NCI-H774 (cell line): ENCODE measurements around the gene PSENEN.

ENCODE experiments used
- DNase-seq: peaks from one replicate; lab custom pipeline; 2025; lab: John Stamatoyannopoulos, UW

PSENEN gene

GRCh38 chr19:35773020-35773806, 27.8 kb downstream of the PSENEN start:
- DNase-seq = no peak

DNA sequence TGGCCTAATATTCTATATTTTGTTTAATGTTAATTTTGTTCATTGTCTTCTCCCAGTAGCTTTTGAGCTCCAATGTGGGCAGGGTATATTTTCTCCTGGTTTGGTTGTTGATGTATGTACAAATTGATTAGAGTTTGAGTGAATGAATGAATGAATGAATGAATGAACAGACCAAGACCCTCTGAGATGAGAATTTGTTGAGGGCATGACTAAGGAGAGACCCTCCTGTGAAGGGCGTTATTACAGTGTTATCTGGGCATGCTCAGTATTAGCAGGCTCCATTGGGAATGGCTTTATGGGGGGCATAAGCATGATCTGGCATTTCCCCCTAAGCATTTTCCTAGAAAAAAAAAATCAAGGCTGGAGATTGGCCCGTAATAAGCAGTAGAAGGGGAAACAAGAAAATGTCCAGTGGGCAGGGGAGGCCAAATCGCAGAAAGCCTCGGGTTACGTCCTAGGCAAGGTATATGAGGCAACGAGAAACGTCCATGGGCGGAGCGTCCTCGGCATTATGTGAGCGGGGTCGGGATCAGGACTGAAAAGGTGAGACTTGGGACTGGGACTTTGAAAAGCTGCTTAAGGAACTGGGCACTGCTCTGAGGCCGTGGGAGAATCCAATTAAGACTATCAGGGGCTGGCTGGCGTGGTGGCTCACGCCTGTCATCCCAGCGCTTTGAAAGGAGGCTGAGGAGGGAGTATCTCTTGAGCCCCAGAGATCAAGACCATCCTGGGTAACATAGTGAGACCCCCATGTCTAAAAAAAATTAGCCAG, 29.0 kb downstream of the PSENEN start:
- peak; percentile 3 for DNase-seq

DNA sequence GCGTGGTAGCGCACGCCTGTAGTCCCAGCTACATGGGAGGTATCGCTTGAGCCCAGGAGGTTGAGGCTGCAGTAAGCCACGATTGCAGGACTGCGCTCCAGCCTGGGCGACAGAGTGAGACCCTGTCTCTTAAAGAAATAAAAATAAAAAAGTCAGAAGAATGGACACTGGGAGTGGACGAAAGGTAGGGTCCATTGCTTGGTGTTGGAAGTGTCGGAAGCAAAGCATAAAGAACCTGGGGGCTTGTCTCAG, 29.5 kb downstream of the PSENEN start:
- no peak for DNase-seq

- DNase-seq = peak; percentile 98
Measured at GRCh38 chr19:35775298-35776101, 30.0 kb downstream of the PSENEN start, which contains the start of gene ARHGAP33. Gene ARHGAP33, plus strand, starts transcription at chr19:35775564. Its CDS starts 95 bp downstream, at chr19:35775659.

DNA sequence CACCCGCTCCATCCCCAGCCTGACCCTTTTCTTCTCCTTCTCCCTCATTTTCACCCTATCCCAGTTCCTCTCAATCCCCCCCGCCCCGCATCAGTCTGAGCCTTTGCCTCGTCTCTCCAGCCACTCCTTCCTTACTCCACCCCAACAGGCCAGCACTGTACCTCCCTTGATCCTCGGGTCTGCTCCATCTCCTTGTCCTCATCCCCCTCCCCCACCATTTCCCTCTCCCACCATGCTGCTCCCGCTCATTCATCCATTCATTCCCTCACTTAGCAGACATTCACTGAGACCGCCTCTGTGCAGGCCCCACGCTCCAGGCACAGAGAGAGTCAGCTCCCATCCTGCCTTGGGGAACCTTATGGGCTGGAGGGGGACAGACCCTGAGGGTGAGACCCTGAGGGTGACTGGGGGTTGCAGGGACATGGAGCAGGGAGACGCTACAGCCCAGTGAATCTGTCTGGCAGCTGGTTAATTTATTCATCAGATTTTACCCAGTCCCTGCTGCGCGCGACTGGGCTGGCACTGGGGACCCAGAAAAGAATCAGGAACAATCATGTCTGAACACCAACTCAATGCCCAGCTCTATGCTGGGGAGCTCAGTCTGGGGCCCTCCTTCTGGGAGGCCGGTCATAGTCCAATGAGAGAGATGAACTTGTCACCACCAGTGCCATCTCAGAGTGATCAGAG, 30.8 kb downstream of the PSENEN start:
- no peak for DNase-seq

DNA sequence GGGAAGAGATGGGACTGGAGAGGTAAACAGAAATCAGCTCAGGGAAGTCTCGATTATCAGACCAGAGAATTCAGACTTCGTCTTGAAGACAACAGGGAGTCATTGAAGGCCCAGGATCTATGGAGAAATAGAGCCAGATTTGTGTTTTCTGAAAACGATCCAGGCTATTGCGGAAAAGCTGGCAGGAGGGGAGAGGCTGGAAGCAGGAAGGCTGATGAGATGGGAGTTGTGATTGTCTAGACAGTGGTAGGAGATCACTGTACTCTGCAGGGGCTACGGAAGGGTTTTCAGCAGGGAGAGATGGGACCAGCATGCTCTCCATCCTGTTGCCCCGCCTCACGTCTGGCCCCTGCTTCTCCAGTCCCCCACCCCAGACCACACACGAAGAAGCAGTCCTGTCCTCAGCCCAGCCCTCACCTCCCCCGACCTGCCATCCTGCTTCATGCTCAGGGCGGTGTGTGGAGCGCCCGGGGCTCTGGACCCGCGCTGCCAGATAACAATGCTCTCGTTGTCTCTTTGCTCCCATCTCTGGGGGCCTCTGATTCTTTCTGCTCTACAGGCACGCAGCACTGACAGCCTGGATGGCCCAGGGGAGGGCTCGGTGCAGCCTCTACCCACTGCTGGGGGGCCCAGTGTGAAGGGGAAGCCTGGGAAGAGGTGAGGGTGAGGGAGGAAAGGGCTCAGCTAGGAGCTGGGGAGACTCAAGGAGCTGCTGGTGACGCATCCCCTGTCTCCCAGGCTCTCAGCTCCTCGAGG, 31.8 kb downstream of the PSENEN start:
- DNase-seq = no peak

DNA sequence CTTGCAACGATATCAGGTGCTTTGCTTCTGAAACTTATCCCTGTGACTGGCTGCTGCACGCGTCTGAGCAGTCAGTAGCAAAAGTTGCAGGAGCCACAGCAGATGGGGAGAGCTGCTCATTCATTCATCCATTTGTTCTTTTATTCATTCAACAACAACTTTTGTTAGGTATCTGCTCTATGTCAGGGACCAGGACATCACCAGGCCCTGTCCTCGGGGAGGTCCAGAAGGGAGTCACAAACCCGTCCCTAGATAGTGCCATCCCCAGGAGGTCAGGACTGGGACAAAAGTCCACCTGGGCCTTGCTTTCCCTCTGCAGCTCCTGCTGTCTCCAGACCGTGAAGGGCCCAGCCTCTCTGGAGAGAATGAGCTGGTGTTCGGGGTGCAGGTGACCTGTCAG, 32.5 kb downstream of the PSENEN start:
- DNase-seq = no peak

GRCh38 chr19:35779033-35779432, 33.6 kb downstream of the PSENEN start:
- no peak for DNase-seq

DNA sequence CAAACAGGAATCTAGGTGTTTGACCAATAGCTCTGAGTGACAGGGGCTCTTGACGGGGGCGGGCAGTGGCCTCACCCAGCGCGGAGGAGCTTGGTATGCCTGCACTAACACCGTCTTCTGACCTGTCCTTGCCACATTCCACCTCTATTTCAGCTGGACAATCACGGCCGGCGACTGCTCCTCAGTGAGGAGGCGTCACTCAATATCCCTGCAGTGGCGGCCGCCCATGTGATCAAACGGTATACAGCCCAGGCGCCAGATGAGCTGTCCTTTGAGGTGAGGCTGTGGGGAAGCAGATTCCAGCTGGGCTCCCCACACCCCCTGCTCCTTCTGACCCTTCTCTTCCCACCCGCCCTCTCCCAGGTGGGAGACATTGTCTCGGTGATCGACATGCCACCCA, 34.6 kb downstream of the PSENEN start:
- no peak for DNase-seq

DNA sequence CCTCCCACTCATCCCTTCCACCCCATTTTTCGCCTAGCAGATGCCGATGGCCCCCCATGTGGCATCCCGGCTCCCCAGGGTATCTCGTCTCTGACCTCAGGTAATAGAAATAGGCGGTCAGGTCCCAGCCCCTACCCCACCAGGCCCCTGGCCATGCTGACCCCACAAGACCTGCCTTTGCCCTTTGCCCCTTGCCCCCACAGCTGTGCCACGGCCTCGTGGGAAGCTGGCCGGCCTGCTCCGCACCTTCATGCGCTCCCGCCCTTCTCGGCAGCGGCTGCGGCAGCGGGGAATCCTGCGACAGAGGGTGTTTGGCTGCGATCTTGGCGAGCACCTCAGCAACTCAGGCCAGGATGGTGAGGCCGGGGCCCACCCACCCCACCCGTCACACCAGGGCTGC, 35.3 kb downstream of the PSENEN start:
- no peak for DNase-seq

DNA sequence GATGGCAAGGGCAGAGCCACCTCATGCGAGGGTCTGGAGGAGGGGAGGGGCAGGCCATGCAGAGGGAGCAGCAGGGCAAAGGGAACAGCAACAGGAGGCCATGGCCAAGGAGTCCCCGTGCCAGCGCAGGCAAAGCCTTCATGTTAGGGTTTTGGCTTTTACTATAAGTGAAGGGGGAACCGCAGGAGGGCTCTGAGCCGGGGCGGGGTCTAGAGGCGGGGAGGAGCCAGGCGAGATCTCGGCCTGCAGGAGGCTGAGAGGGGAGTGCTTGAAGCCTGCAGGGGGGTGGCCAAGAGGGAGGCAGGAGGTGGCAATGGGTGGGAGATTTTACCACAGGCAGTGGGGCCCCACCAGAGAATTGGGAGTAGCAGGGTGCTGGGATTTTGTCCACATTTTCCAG, 36.2 kb downstream of the PSENEN start:
- DNase-seq = no peak

DNA sequence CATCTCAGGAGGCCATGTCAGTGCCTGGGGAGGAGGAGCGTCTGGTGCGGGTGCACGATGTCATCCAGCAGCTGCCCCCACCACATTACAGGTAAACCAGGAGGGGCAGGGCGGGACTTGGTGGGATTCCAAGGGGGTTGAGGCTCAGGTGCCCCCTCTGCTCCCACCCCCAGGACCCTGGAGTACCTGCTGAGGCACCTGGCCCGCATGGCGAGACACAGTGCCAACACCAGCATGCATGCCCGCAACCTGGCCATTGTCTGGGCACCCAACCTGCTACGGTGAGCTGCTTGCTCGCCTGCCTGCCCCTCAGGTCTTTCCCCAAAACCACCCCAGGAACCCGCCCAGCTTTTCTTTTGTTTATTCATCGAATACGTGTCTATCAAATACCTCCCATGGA, 37.1 kb downstream of the PSENEN start:
- no peak for DNase-seq

DNA sequence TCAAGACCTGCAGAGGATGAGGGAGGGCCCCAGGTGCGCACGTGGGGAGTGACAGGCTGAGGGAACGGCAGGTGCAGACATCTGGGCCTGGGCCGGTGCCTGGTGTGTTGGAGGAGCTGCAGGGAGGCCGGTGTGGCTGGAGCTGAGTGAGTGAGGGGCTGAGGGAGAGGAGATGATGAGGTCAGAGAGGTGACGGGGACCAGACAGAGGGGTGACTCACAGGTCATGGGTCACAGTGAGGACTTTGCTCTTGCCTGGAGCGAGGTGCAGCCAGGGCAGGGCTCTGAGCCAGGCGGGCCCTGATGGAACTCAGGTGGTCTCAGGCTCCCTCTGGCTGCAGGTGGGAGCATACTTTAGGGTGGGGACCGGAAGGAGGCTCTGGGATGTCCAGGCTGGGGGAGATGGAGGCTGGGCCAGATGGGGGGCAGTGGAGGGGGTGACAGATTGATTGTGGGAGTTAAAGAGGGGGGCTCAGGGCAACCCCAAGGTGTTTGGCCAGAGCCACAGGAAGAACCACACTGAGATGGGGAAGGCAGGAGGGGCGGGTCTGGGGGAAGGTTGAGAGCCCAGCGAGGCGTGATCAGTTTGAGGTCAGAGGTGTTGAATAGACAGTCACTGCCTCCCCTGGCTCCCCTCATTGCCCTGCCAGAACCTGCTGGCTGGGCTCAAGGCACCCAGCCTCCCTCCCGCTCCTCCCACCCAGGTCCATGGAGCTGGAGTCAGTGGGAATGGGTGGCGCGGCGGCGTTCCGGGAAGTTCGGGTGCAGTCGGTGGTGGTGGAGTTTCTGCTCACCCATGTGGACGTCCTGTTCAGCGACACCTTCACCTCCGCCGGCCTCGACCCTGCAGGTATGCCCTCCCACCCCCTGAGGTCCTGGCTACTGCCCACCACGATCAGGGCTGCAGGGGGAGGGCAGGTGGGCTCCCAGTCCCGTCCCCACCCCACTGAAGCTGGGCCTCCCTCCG, 38.3 kb downstream of the PSENEN start:
- no peak for DNase-seq

DNA sequence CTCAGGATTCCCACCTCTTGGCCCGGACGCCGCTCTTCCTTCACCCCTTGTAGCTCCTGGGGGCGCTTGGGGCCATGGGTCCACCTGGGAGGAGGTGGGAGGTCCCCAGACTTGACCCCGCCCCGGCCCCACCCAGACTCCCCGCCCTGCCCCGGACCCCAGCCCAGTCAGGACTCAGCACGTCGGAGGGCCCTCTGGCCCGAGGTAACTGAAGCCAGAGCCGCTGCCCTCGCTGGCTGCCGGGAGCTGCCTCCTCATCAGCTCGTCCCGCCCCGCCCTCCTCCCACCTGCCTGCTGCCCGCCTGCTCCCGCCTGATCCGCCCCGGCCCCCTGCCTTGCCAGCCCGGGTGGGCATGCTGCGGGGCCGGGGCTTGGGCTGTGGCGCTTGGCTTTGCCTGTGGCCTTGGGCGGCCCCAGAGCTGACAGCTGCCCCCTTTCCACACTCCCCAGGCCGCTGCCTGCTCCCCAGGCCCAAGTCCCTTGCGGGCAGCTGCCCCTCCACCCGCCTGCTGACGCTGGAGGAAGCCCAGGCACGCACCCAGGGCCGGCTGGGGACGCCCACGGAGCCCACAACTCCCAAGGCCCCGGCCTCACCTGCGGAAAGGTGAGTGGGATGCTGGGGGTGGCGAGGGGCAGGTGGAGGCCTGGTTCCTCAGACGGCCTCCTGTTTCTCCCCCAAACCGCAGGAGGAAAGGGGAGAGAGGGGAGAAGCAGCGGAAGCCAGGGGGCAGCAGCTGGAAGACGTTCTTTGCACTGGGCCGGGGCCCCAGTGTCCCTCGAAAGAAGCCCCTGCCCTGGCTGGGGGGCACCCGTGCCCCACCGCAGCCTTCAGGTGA, 39.3 kb downstream of the PSENEN start:
- DNase-seq = no peak

- no peak for DNase-seq
Measured at GRCh38 chr19:35785339-35785627, 39.8 kb downstream of the PSENEN start.

DNA sequence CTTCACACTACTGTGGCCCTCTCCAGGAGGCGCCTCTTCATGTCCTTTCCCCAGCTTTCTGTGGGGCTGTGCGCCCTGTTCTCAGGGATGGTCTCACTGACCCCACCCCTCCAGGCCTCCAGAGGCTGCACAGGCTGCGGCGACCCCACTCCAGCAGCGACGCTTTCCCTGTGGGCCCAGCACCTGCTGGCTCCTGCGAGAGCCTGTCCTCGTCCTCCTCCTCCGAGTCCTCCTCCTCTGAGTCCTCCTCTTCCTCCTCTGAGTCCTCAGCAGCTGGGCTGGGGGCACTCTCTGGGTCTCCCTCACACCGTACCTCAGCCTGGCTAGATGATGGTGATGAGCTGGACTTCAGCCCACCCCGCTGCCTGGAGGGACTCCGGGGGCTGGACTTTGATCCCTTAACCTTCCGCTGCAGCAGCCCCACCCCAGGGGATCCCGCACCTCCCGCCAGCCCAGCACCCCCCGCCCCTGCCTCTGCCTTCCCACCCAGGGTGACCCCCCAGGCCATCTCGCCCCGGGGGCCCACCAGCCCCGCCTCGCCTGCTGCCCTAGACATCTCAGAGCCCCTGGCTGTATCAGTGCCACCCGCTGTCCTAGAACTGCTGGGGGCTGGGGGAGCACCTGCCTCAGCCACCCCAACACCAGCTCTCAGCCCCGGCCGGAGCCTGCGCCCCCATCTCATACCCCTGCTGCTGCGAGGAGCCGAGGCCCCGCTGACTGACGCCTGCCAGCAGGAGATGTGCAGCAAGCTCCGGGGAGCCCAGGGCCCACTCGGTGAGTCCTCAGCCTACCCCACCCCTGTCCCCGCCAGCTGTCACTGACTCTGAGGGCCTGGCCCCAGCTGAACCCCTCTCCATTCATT, 41.1 kb downstream of the PSENEN start:
- DNase-seq = no peak

GRCh38 chr19:35787227-35787799, 41.9 kb downstream of the PSENEN start:
- DNase-seq = no peak
